Femur (tissue), 1 donor: ENCODE results near the gene ENTHD1.
"Not testable (repeated sequence)": the region's sequence is repeated elsewhere in the genome, so short reads cannot be mapped to it uniquely, and the experiment has no call there.

Experiments
- DNase-seq: peaks from one replicate; pipeline ENCODE4 v3.0.0-alpha.2; 2017

The ENTHD1 gene

DNA sequence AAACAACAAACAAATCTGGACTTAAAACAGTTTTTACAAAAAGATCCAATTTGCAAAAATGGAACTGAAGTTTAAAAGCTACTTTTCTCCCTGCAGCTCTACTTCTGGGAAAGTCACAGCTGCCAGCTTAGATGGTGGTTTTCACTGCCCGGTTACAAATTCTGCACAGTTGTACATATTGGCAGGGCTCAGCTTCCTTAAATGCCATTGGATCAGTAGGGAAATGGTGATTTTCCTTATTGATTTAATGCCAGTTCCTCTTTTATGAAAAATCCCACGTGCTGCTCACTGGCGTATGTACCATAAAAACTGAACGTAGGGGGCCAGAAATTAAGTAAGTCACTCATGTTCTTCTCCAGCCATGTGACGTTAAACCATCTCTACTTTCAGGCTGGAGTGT is 30.1 kb upstream of the ENTHD1 start:
- DNase-seq, result no peak

DNA sequence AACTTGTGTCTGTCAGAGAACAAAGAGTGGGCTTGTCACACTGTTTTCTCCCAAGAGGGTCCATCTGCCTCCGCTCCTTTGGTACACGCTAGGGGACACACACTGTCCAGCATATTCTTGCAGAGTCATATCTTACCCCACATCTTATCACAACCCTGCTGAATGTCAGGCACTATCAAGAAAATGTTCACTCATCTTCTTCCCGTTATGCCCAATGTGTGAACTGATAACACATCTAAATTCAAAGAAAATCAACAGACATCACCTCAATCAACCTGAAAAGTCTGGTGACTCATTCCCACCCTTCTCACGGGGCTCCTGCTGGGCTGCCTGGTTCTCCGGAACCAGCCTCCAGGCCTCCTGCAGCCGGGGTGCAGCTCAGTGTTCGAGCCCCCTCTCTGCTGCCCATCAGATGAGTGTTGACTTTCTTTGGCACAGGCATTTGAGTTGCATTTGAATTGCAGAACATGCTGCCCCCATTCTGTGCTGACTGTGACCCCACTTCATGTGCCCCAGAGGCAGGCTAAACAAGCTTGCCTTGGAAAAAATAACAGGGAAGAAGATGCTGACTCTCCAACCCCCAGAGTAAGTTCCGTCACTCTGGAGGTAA is 26.7 kb upstream of the ENTHD1 start:
- DNase-seq, result no peak

DNA sequence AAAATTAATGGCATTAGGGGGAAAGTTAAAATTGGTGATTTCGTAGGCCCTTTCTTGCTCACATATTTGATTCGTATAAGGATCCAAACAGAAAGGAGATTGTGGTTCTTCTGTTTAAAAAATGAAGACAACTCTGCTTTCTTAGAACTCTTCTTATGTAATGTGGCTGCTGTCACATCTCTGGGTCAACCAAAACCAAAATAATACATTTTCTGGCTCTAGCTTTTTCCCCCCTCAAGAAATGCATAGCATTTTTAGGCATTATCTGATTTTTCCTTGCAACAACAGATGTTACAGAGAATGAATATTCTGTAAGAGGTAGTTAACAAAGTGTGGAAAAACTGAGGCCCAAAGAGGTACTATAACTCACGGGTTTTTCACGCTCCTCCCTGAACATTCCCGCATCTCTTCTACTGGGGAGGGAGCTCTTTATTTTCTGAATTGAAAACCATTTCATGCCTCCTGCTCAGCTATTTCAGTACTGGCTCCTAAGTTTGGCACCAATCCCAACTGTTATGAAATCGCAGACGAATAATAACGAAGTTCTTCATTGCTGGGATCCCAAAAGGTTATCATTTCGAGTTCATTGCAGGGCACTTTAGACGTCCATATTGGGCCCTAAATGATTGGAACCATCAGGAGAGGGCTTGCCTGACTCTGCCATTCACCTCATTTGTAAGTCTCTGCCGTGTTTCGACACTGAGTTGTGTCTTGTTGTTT is 24.4 kb upstream of the ENTHD1 start:
- no peak for DNase-seq

DNA sequence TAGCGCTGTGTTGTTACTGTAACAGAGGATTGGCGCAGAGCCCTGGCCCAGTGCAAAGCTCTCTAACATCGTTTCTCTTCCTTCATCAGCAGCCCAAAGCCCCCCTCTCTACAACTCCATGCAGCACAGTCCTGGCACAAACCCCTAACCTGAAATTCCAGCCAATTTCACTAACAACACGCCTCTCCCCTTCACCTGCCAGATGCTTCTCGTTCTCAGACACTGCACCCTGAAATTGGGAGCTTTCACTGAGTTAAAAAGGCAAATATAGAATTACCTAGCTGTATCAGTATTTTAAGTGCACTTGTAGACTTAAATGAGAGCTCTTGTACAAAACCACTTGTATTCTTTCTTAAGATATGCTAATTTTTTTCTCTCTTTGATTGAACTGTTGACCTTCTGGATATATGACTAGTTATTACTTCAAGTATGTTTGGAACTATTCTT is 23.7 kb upstream of the ENTHD1 start:
- DNase-seq, result no peak

DNA sequence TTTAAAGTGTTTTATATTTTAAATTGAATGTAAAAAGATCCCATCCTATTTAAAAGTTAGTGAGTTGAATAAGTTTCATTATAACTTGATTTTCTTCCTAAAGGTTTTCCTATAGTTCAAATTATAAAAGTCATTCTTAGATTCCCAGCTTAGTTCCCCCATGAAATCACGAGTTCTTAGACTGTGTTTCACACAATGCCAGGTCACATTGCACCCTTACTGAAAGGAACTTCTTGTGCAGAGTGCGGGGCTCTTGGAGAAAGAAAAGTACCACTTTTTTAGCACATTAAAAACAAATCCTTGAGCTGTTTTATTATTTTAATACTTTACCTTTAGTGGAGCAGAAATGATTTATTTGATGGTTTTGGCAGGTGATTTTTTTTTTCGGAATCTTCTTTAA is 22.9 kb upstream of the ENTHD1 start:
- DNase-seq, result no peak

DNA sequence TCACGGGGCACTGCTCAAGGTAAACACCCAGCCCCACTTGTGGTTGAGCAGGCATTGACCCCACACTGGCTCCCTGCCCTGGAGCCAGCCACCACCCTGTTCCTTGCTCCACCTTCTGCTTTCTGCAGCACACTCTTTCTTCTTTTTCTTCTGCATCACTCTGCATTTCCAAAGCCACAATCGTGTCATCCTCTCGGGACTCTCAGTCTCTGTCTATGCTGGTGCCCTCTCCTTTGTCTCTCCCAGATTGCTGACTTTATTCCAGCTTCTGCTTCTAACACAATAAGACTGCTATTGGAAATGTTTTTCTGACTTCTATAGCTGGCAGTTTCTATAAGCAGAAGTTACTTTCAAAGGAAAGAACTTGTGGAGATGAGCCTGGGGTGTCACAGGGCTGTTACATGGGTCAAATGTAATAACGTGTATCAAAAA is 21.8 kb upstream of the ENTHD1 start:
- DNase-seq, result no peak

DNA sequence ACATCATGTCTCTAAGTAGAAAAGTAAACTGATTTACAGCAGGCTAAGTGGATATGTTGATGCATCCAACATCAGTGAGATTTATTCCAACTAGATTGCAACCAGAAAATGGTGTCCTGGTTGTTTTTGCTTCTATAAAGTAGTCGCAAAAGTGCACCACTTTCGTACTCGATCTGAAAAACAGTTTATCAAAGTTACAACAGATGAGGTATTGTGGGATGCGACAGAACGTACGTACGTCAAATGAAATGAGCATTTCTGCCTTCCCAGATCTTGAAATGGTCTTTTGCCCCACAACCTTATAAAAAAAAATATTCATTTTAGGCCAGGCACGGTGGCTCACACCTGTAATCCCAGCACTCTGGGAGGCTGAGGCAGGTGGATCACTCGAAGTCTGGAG is 21.0 kb upstream of the ENTHD1 start:
- DNase-seq, result no peak

DNA sequence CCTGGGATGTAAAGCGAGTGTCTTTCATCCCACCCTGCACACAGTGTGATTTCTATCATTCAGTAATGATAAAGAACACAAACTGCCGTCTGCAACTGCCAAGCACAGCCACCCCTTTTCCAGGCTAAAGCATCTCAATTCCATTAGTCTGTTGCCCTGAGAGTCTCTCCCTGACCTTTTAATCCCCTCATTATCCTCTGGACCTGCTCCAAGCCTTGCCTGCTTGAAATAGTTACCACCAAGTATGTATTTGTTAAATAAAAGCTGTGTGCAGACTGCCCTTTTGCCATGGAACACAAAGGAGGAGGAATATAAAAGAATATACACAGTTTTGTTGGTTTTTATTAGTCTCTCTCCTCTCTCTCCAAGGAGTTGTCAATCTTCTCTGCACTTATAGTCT is 20.3 kb upstream of the ENTHD1 start:
- DNase-seq, result no peak

DNA sequence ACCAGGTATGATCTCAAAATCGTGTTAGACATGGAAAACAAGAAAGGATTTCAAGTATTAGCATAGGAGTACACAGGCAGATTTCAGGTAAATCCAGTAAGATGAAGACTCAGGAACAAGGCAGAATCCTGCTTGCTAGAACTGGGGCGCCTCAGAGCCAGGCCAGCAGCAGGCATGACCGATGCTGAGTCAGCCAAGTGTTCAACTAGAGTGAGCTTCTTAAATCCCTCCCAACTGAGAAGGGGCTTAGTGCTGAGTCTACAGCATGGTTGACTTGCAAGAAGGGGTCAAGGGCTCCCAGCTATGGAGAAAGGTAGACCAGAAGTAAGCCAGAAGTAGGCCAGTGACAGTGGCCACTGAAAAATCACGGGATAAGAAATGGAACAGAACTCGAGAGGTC is 19.8 kb upstream of the ENTHD1 start:
- no peak for DNase-seq

DNA sequence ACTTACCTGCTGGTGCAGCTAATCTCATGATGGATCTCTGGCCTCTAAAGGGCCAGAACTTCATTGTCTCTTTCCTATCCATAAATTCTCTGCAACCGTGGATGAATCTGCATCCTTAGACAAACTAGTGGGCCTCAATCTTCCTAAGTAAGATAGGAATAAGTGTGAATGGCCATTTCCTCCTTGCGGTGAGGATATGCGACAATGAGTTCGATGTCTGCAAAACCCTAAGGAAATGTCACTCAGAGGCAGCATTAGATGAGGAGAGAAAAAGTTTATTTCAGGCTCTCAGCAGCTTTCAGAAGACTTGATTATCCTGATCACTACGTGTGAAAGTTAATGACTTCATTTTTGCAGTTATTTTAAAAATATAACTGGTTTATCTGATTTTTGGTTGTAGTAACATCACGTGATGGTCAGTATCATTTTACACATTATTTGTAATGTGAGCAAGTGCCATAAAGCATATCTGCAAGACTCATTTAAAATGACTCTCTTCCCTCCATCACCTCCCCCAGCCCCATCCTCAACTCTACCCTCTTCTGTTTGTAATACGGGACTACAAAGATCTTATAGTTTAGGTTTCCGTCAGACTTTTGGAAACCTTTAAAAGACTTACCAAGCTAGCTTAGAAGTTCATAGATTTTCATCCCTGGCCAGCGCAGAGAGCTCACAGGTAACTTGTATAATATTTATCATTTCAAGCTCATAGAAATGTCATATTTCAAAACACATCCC is 17.5 kb upstream of the ENTHD1 start:
- no peak for DNase-seq

DNA sequence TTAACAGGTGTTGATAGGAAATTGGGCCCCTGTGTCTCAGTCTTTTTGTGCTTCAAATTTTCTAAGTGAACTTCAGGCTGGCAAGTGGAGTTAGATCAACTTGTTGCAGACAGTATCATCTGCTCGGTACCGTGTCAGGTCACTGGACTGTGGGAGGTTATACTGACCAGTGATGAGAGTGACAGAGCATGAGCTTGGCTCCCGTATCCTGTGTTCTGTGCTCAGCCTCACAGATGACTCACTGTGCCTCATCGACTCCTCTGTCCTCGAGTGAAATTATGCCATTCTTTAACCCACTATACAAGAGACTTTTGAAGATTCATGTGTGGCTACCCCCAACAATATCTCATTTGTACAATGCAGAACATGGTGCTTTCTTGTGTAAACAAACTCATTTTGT is 15.2 kb upstream of the ENTHD1 start:
- DNase-seq, result no peak

DNA sequence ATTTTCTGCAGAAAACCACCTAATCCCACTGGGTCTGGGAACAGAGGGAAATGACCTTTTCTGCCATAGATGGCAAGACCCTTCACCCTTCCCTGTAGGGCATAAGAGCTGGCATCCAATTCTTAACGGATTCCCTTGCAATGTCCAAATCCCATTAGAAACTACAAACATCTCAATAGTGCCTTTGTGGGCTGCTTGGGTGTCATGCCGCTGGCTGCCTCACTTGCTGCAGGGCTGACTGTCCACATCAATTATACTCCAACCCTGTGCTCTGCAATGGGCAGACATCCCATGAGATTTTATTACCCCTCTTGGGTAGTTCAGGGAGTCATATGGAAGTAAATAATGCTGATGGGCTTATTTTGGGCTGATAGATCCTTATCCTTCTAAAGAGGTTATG is 14.6 kb upstream of the ENTHD1 start:
- DNase-seq, result no peak

DNA sequence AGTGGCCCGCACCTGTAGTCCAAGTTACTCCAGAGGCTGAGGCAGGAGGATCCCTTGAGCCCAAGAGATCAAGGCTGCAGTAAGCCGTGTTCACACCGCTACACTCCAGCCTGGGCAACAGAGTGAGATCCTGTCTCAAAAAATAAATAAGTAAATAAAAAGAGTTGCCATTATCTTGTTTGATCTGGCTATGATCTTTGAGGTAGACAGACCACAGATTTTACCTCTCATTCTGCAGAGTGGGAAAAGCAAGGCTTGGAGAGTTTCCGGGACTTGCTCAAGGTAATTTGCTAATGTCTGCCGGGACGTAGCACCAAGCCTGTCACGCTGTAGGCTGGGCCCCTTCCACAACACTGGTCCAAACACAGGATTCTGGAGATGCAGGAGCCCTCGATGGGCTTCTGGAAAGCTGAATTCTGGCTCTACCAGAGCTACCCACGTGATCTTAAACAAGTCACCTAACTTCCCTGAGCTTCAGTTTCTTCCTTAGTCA is 14.1 kb upstream of the ENTHD1 start:
- no peak for DNase-seq

DNA sequence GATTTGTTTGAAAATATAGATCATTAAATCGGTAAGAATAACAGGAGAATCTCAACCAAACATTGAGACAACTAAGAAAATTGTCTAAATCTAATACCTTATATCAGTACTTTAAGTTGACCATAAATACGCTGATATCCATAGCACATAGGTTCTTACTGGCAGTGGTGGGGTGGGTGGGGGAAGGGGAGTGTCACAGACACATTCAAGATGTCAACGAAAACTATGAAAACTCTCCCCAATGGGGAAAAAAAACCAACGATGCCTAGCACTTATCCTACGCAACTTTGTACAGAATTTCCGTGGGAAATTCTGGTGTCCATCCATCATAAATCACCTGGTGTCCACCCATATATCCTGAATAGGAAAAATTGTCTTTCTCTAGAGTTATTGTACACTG is 13.5 kb upstream of the ENTHD1 start:
- no peak for DNase-seq

DNA sequence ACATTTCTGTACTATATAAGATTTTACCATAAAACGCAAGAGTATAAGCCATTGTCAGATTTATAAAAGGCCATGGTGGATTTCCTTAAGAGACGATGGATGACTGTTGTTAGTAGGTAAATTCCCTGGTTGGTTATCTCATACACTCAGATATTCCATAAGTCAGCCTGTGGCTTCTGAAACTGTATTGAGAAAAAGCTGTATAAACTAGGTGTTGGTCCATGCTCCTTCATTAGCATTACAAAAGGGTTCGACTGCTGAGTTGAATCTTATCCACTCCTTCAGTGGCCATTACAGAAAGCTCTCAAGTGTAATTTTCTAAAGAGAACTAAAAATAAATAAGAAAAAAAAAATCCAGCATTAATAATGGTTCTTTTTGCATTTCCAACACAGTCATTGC is 12.6 kb upstream of the ENTHD1 start:
- no peak for DNase-seq

DNA sequence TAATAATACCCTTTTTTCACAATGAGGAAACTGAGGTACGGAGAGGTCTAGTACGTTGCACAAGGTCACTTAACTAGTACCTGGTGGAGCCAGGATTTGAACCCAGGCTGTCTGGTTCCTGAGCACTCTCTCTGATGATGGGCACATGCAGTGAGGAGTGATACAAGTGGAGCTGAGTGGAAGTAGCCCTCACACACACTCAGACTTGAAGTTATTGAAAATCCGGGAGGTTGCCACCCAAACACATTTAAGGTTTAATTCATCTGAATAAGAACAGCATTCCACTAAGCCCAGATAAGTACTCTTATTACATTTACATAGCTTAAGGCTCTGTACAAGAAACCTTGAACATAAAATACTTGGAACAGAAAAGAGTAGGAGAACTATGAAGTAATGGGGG is 12.1 kb upstream of the ENTHD1 start:
- DNase-seq, result no peak

DNA sequence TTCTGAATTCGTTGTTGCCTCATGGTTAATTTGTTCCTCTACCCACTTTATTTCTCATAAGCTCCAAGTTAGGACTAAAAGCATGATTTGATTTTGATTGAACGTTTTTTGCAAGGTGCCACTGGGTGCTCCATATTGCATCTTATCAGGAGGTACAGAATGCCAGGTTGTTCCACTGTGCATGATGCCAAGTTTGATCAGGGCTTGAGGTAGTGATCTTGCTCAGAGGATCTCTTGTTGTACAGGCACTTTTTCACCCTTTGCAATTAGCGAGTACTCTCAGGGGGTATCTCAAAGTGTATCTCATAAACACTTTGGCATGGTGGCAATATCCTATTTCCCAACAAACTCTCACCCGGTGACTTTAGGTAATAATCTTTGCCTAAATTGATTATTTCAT is 11.3 kb upstream of the ENTHD1 start:
- no peak for DNase-seq

DNA sequence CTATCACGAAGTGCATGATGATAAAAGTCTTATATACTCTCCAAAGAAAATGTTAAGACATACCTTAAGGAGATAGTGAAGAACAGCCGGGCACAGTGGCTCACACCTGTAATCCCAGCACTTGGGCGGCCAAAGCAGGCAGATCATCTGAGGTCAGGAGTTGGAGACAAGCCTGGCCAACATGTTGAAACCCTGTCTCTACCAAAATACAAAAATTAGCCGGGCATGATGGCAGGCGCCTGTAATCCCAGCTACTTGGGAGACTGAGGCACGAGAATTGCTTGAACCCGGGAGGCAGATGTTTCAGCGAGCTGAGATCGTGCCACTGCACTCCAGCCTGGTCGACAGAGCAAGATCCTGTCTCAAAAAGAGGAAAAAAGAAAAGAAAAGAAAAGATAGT is 10.5 kb upstream of the ENTHD1 start:
- DNase-seq, result not testable (repeated sequence)

DNA sequence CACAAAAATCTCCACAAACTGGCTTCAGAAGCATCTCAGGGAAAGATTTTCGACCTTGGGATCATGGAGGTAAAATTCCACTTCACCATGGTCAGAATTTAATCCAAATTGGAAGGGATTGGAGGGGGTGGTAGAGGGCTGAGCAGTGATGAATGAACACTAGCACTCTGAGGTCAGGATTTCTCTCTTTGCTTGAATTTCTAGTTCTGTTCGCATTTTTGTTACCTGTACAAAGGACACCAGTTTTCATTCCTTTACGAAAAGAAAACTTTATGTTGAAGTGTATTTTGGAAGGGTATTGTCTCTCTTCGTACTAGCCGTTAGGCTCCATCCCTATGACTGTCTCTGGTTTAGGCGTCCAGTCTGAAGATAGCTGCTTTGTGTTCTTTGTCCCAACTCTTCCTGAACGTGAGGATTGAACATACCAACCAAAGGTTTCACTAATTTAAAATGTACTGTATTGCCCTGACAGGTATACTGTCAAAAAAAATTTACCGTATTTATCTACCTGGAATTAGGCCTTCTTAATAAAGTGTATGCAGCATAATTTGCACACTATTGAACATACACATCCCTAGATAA is 8.1 kb upstream of the ENTHD1 start:
- DNase-seq, result no peak

DNA sequence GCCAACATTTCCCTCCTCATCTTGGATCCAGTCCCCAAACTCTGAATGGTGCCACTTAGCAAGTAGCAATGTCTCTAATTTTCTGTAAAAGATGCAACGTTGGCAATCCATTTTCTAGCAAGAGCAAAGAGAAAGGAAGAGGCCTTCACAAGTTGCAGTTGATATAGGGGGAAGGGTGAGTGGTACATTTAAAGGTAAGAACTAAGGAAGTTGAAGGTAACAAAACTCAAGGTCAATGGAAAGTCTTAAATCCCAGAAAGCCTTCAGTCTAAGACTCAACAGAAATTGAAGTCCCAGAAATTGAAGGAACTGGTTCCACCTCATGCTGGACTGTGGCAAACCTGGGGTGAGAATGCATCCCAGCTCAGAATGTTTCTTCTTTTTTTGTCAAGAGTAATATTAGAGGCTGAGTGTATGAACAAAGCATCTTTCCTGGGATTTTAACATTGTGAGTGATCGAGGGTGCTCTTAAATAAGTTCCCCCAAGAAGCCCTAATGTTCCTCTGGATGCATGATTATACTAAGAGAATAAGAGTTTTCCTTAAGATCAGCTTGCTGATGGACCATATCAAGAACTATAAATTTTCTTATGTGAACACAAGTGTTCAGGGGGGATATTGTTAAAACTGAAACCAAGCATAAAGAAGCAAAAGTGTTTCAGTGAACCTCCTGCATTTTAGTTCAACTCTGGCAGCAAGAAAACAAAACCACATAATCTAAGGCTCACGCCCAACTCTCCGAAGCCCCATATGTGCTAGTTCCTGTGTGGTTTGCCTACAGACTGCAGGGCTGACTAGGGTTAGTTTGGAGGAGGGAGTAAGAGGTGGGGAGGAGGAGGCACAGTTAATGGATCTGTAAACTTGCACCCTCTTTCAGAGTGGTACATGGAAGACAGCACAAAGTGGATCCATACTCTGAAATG is 7.0 kb upstream of the ENTHD1 start, which contains the start of gene GRAP2:
TSS of gene GRAP2 (plus strand) at position 779 of the 922 bp plus-strand sequence. CDS start 46,023 bp downstream, outside the sequence.
- DNase-seq, result no peak

DNA sequence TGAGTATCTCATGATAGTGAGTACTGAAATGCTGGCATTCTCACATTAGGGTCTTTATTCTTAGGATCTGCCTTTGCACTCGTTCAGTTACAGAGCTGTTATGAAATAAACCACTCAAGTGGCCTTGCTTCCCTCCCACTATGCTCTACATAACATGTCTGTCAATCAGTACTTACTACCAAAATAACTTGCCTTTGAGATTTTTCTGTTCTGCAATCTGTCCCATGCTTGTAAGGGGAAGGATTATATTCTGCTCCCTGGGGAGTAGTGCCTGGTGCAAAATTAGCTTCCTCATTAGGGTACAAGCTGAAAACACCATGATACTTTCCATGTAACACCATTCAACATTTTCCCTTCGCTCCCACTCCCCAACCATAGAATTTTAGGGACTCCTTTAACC is 5.4 kb upstream of the ENTHD1 start:
- DNase-seq, result no peak

DNA sequence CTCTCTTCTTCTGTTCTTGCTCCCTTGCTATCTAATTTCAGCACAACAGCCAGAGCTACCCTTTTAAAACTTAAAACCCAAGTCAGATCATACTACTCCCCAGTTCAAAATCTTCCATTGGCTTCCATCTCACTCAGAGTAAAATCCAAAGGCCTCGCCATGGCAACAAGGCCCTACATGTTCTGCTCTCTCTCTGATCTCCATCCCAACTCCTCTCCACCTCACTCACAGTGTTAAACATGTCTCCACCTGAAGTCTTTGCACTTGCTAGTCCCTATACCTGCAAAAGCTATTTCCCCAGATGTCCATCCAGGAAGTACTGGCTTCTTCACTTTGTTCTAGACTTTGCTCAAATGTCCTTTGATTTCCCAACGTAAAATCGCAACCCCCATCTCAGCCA is 4.3 kb upstream of the ENTHD1 start:
- no peak for DNase-seq
